Measurements from ENCODE around the gene TACC3.

The TACC3 gene

DNA sequence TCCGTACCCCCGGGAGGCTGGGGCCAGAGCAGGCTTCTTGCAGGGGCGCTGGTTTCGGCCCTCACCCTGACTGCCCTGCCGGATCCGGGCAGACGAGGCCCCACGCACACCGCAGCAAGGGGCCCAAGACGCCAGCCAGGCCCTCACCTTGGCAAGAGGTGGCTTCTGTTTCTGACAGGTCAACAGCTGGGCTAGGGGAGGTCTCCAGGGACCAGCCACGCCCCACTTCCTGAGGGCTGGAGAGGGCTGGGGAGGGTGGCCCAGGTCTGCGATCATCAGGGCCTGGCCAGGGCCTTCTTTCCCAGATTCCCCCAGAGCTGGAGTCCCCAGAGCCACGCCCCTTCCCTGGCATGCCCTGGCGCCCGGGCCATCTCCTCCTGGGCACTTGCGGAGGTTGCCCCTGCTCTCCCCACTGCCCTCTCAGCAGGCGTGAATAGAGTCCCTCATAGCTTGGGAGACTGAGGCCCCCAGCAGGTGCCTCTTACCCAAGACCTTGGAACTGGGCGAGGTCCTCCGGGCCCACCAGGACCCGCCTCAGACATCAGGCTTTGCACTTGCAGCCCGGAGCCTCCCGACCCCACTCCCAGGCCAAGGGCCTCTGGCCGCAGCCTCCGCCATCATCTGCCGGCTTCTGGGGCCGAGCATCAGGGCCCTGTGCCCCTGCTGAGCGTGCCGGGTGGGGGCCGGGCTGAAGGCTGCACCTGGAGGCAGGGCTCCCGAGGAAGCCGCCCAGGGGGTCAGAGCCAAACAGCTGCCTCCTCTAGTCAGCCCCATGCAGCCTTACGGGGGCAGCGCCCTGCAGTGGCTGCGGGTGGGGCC is 65.4 kb downstream of the TACC3 start:
- TF ChIP-seq, protein P1, sequence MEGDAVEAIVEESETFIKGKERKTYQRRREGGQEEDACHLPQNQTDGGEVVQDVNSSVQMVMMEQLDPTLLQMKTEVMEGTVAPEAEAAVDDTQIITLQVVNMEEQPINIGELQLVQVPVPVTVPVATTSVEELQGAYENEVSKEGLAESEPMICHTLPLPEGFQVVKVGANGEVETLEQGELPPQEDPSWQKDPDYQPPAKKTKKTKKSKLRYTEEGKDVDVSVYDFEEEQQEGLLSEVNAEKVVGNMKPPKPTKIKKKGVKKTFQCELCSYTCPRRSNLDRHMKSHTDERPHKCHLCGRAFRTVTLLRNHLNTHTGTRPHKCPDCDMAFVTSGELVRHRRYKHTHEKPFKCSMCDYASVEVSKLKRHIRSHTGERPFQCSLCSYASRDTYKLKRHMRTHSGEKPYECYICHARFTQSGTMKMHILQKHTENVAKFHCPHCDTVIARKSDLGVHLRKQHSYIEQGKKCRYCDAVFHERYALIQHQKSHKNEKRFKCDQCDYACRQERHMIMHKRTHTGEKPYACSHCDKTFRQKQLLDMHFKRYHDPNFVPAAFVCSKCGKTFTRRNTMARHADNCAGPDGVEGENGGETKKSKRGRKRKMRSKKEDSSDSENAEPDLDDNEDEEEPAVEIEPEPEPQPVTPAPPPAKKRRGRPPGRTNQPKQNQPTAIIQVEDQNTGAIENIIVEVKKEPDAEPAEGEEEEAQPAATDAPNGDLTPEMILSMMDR (IDR thresholded peaks at IDR 0.05) = no peak
- TF ChIP-seq ZFX (IDR thresholded peaks at IDR 0.05; ENCODE audit: borderline replicate concordance) = no peak

DNA sequence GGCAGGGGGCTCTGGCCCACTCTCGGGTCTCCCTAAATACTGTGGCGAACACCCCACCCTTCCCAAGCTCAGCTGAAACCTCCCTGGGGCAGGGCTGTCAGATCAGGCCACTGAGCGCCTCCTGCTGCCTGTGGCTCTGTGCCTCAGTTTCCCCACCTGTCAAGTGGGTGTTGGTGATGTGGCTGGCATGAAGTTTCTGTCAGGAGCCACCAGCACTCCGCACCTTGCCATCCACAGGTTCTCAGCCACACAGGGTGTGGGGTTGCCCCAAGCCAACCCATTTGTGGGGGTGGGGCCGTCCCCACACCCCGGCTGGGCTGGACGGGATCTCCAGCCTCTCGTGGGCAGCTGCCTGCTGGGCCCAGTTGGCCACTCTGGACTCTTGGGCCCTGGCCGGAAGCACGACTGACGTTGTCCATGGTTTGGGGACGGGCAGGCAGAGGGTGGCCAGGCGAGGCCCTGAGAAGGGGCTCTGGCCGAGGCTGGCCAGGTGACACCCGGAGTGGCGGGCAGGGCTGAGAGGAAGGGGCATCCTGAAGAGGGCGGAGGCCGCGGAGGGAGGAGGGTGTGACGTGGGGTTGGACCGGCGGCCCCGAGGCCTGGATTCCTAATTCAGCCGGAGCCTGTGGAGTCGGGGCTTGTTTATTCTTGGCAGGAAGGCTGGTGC is 66.2 kb downstream of the TACC3 start:
- no peak overlapping the region for H3K27ac ChIP-seq
- TF ChIP-seq ZFX (IDR thresholded peaks at IDR 0.05; ENCODE audit: borderline replicate concordance) = no peak
- TF ChIP-seq, protein P1 (IDR thresholded peaks at IDR 0.05) = no peak

More for the DNA sequence above, 65.4 kb downstream of the TACC3 start:
- H3K27ac ChIP-seq = no peak overlapping the region

DNA sequence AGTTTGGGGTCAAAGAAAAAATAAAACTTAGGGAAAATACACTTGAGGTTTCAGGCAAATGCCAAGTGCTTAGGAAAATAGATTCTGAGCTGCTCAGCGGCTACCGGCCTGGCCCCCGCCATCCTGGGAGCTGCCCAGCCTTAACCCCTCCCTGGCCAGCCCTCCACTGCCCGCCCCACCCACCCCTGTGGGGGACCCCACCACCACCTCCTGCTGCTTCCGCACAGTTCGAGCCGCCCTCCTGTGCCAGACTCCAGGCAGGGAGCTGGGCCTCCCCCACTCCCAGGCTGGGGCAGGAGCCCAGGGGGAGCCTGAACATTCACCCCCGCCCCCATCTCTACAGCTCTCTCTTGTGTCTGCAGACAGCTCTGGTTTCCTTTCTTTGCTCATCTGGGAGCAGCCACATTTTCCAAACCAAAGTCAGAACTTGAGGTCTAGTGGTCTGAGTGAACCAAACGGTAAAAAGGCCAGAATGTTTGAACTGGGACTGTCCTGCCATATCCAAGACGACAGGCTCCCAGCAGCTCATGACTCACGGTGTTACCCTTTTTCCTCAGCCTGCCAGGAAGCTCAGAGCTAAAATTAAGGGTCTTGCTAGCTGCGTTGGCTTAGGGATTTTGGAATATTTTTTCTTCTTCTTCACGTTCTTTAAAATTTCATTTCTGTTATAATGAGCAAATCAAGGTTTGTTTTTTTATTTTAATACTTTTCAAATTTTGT is 67.1 kb downstream of the TACC3 start:
- TF ChIP-seq ZFX (IDR thresholded peaks at IDR 0.05; ENCODE audit: borderline replicate concordance) = no peak
- TF ChIP-seq, protein P1 (IDR thresholded peaks at IDR 0.05) = no peak
- no peak overlapping the region for H3K27ac ChIP-seq

DNA sequence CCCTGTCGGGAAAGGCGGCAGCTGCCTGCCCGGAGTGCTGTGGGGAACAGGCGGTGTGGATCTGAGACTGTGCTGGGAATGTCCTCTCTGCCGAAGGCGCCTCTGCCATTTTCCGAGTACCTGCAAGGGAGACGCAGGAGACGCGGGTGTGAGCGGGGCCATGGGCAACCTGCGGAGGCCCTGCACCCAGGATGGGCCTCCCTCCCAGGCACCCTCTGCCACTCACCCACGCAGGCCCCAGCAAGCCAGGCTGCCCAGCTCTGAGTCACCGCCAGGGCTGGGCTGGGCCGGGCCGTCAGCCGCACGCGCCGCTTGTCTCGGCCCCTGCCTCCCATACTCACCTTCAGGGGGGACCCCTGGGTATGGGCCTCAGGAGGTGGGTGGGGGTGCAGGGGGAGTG is 68.2 kb downstream of the TACC3 start:
- H3K27ac ChIP-seq = no peak overlapping the region
- TF ChIP-seq ZFX (IDR thresholded peaks at IDR 0.05; ENCODE audit: borderline replicate concordance) = no peak
- TF ChIP-seq, protein P1 (IDR thresholded peaks at IDR 0.05) = no peak

DNA sequence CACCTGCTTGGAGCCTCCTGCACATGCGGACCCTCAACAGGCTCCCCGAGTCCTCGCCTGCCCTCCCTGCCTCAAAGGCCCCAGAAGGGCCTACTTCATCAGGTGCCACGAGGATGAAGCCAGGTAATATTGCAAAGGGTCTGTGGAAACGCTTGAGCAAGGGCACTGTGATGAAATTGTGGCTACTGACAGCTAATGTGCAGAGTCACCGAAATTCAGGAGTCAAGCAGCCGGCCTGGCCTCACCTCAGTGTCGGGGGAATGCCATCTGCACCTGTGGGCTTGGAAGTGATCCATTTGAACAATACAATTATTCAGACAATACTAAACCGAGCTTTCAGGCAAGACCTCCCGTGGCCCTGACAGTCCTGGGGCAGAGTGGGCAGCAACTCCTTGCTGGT is 68.7 kb downstream of the TACC3 start:
- no peak overlapping the region for H3K27ac ChIP-seq

DNA sequence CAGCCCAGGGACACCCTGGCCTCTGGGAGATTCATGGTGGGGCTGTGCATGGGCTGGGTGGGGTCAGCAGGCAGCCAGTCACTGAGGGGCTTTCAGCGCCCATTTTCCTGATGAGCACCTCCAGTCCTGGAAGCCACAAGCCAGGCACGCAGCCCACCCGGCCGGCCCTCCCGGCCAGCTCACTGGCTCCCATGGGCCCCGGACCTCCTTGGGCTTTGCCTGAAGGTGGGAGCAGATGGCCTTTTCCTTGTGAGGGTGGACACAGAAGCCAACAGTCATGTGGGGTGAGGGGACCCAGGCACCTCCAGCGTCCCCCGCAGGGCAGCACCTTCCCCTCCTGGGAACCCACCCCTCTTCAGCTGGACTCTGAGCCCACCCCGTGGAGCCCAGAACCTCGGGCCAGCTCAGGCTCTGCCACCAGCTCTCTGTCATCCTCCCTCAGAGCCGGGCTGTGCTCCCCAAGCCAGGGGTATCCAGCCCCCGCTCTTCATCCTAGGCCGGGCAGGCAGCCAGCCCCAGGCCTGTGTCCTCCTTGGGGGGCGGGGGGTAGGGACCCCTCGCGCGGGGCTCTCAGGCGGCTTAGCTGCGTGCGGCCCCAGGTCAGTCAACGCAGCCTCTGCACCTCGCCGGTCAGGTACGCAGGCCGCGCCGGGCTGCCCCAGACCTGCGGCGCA is 71.0 kb downstream of the TACC3 start:
- no peak for TF ChIP-seq ZFX (IDR thresholded peaks at IDR 0.05; ENCODE audit: borderline replicate concordance)
- TF ChIP-seq, protein P1 (IDR thresholded peaks at IDR 0.05) = no peak
- no peak overlapping the region for H3K27ac ChIP-seq

More for the DNA sequence above, 68.7 kb downstream of the TACC3 start:
- TF ChIP-seq ZFX (IDR thresholded peaks at IDR 0.05; ENCODE audit: borderline replicate concordance) = no peak
- TF ChIP-seq, protein P1 (IDR thresholded peaks at IDR 0.05) = no peak

Data from 22Rv1 (cell line).